ENCODE data around the gene LILRA6.
A peak's percentile ranks its signal among the peaks of the same experiment; 100 is the strongest.

Gene LILRA6

DNA sequence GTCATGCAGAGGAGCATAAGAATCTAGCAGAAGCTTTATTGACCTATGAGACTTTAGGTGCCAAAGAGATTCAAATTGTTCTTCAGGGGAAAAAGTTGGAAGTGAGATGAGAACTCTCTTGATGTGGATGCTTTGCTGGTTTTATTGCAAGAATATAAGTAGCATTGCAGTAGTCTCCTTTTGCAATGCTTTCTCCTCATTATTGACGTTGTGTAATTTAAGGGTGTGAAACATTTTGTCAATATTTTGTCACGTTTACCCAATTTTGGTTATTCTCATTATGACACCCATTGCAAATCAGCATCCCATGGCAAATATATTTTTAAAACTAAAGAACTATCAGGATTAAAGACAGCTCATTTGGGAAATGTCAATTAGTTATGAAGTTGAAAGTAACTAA, 26.3 kb upstream of the LILRA6 start:
- DNase-seq (ENCODE audit: low read depth): no peak
- no peak overlapping the region for H3K4me3 ChIP-seq (ENCODE audit: low read length)
- TF ChIP-seq, protein P1, sequence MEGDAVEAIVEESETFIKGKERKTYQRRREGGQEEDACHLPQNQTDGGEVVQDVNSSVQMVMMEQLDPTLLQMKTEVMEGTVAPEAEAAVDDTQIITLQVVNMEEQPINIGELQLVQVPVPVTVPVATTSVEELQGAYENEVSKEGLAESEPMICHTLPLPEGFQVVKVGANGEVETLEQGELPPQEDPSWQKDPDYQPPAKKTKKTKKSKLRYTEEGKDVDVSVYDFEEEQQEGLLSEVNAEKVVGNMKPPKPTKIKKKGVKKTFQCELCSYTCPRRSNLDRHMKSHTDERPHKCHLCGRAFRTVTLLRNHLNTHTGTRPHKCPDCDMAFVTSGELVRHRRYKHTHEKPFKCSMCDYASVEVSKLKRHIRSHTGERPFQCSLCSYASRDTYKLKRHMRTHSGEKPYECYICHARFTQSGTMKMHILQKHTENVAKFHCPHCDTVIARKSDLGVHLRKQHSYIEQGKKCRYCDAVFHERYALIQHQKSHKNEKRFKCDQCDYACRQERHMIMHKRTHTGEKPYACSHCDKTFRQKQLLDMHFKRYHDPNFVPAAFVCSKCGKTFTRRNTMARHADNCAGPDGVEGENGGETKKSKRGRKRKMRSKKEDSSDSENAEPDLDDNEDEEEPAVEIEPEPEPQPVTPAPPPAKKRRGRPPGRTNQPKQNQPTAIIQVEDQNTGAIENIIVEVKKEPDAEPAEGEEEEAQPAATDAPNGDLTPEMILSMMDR (conservative IDR thresholded peaks at IDR 0.05; ENCODE audit: low read length): no peak

DNA sequence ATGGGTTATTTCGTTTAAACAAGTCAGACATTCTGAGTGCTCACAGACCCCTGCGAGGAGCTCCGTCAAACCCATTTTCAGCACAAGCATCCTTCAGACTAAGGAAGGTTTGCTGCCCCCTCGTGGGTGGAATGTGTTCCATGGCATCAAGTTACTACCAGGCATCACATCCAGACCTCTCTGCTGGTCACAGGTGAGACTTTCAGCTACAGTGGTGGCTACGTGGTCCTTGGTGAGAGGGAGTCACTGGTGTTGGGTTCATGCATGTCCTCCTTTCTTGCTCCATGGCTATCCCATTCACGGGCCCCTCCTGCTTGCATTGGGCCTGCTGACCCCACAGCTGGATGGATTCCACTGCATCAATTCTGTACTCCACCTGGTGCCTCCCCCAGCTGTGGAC, 23.5 kb upstream of the LILRA6 start:
- TF ChIP-seq, protein P1 (conservative IDR thresholded peaks at IDR 0.05; ENCODE audit: low read length): peak; percentile 60
- no peak overlapping the region for H3K4me3 ChIP-seq (ENCODE audit: low read length)
- peak; percentile 46 for DNase-seq (ENCODE audit: low read depth)

DNA sequence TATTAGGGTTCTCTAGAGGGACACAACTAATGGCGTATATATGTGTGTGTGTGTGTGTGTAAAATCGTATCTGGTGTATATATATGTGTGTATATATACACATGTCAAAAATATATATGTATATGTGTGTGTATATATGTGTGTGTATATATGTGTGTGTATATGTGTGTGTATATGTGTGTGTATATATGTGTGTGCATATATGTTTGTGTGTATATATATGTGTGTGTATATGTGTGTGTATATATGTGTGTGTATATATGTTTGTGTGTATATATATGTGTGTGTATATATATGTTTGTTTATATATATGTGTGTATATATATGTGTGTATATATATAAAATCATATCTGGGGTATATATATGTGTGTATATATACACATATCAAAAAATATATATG, 19.9 kb upstream of the LILRA6 start:
- TF ChIP-seq, protein P1 (conservative IDR thresholded peaks at IDR 0.05; ENCODE audit: low read length): no peak
- no peak for DNase-seq (ENCODE audit: low read depth)
- no peak overlapping the region for H3K4me3 ChIP-seq (ENCODE audit: low read length)

DNA sequence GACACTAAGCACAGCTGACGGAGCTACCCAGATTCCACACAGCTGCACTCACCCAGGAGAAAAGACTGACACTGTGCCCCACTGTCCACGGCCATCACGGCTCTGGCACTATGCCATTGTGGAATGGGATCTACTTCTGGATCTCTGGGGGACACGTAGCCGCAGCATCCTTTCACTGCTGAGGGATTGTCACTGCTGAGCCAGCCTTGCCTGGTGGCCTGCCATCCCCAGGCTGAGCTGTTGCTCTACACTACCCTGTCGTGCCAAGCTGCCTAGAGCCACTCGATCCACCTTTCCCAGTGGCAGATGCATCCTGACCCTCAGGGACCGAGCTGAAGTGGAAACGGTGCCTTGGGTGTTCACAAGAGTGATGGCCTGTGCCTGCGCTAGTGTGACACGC, 19.5 kb upstream of the LILRA6 start:
- TF ChIP-seq, protein P1 (conservative IDR thresholded peaks at IDR 0.05; ENCODE audit: low read length): no peak
- no peak for DNase-seq (ENCODE audit: low read depth)
- no peak overlapping the region for H3K4me3 ChIP-seq (ENCODE audit: low read length)

DNA sequence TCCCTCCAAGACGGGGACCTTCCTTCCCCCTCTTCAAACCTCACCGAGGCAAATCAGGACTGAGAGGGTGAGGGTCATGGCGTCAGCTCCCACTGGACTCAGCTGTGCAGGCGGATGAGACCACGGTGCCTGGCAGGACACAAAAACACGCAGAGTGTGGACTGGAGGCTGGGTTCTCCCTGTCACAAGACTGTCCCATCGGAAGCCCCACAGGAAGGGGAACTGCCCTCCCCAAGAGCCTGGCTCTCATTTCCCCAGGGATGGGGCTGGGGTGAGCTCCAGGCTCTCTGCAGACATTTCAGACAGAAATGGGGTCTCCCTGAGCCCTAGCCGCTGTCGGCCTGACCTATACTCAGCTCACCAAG, 14.5 kb upstream of the LILRA6 start, which contains the start of gene LILRB5:
LILRB5 (minus strand) TSS at position 158 of the 365 bp plus-strand sequence; CDS start at position 78, 80 bp downstream.
- TF ChIP-seq, protein P1 (conservative IDR thresholded peaks at IDR 0.05; ENCODE audit: low read length): no peak

DNA sequence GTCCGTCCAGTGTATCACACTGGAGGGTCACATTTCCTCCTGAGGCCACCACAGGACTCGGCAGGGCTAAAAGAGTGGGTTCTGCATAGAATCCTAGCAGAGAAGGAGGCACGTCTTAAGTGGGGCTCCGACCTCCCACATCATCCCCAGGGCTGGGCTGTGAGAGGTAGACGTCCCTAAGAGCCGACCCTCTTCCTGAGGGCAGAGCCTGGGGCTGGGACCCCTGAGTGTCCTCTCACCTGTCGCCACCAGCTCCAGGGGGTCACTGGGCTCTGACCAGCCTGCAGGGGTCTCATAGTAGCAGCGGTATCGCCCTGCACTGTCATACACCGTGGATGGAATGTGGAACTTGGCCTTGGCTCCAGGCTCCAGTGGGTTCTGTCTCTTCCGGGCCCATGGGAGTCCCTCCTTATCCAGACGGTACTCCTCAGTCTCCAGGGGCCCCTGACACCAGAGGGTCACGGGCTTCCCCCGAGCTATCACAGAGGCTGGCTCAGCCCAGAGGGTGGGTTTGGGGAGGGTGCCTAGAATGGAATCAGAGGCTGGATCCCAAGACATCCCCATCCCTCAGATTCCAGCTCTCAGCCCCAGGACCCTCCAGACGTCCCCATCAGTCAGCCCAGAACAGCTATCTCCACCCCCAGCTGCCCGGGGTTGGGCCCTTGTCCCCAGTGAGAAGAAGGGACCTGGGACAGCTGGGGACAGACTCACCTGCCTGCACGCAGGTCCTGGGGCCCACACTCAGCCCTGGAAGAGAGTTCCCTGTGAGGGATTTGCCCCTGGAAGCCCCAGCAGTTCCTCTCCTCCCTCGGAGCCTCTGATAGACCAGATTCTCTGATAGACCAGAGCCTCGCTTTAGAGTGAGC, 13.9 kb upstream of the LILRA6 start:
- H3K4me3 ChIP-seq (ENCODE audit: low read length): no peak overlapping the region

More for the DNA sequence above, 14.5 kb upstream of the LILRA6 start, which contains the start of gene LILRB5:
- H3K4me3 ChIP-seq (ENCODE audit: low read length): no peak within 1 kb of the TSS
- DNase-seq (ENCODE audit: low read depth): no peak

More for the DNA sequence above, 13.9 kb upstream of the LILRA6 start:
- TF ChIP-seq, protein P1 (conservative IDR thresholded peaks at IDR 0.05; ENCODE audit: low read length): no peak
- DNase-seq (ENCODE audit: low read depth): no peak
